Vagina (tissue), 2 donors: ENCODE measurements around the gene FAM53B.

ENCODE experiments used
- CTCF ChIP-seq, 3 experiments: fragments of 450-650 bp in 2 of 3; fragments of 200-600 bp in 1 of 3; sonication (generic) in 1 of 3; IDR thresholded peaks; one replicate each; pipeline ENCODE4 v1.5.1; 2017 to 2019; ENCODE audit warnings: antibody characterized with exemption in 3 of 3, mild to moderate bottlenecking in 2 of 3, moderate library complexity in 2 of 3
- POLR2A ChIP-seq, 2 donors: fragments of 450-650 bp; IDR thresholded peaks; one replicate each; pipeline ENCODE4 v1.6.1; 2017; ENCODE audit warnings: antibody characterized with exemption in 2 of 2, mild to moderate bottlenecking in 2 of 2, moderate library complexity in 2 of 2

DNA sequence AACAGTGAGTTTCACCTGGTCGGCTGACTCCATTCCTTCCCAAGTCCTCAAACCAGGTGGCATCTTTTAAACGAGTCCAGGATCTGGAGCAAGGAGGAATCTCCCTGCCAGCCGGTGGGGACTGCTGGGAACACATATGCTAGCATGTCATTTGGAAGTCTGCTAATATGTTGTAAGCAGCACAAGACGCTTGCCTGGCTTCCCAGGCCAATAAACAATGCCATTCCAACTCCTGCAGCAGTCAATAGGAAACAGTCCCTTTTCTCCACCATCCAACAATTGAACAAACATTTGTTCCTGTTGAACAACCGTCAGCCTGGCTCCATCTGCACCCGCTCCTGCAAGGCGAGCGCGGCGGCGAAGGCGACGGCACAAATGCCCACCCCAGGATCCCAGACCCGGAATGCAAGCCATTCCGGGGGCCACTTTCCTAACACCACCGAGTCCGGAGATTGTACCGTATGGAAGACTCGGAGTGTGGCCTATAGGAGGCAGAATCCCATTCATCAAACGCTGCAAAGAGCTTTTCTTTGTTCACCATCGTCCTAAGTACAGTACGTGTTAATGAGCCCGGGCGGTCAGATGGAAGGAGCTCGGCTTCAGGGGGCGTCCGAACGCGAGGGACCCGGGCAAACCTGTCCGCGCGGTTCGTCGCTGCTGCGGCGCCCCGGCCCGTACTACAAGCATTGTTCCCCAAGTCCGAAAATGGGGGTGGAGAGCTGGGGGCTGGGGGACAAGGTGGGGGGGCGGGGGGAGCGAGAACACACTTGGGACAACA is 1.6 kb downstream of the FAM53B start:
- TF ChIP-seq CTCF (IDR thresholded peaks at IDR 0.05) = peak in 1 of 3 experiments; percentile 19
- no peak for TF ChIP-seq POLR2A (IDR thresholded peaks at IDR 0.05)
